Suprapubic skin (tissue), 4 donors: ENCODE data around the gene CYB561. TPM values are rescaled to one million over a fixed set of nuclear protein-coding genes. Genes with fewer than 3 reads are reported as not detected.

ENCODE experiments used
- DNase-seq, 2 donors: peaks; one replicate each; pipeline ENCODE4 v3.0.0-alpha.2; 2019; ENCODE audit warnings: low spot score in 2 of 2
- H3K27ac ChIP-seq: fragments of 200-600 bp; sonication (generic); one replicate; pipeline ENCODE4 v1.5.1; 2019
- H3K27me3 ChIP-seq: fragments of 200-600 bp; sonication (generic); one replicate; pipeline ENCODE4 v1.5.1; 2019
- H3K36me3 ChIP-seq: fragments of 200-600 bp; sonication (generic); one replicate; pipeline ENCODE4 v1.5.1; 2019
- H3K4me1 ChIP-seq: fragments of 200-600 bp; sonication (generic); one replicate; pipeline ENCODE4 v1.5.1; 2019
- H3K4me3 ChIP-seq: fragments of 200-600 bp; sonication (generic); one replicate; pipeline ENCODE4 v1.5.1; 2019; ENCODE audit warnings: mild to moderate bottlenecking
- H3K9me3 ChIP-seq: fragments of 200-600 bp; sonication (generic); one replicate; pipeline ENCODE4 v1.5.1; 2019
- EP300 ChIP-seq: sonication (generic); formaldehyde crosslinking; IDR thresholded peaks from one replicate; pipeline ENCODE4 v1.6.1; 2017; ENCODE audit warnings: antibody characterized with exemption
- POLR2A ChIP-seq, 2 donors: fragments of 450-650 bp; IDR thresholded peaks; one replicate each; pipeline ENCODE4 v1.6.1; 2017; ENCODE audit warnings: antibody characterized with exemption in 2 of 2, mild to moderate bottlenecking in 2 of 2, moderate library complexity in 2 of 2
- POLR2AphosphoS5 ChIP-seq, 3 donors: sonication (generic); formaldehyde crosslinking; IDR thresholded peaks; one replicate each; pipeline ENCODE4 v1.6.1; 2017; ENCODE audit warnings: antibody characterized with exemption in 3 of 3
- WGBS: methylation state at CpG from one replicate; pipeline ENCODE4 v1.1.5; 2018; 5-methylcytosine and 5-hydroxymethylcytosine counted together
- total RNA-seq, 4 donors: library from RNA; depleted of rRNA; stranded (reverse); fragments of >200 nt; gene quantifications; one replicate each; pipeline ENCODE4 v1.1.0, GENCODE V29; 2016
- TF ChIP-seq, protein P1 (sequence below), 2 donors: fragments of 200-600 bp in 1 of 2; fragments of 450-650 bp in 1 of 2; sonication (generic) in 1 of 2; IDR thresholded peaks; one replicate each; pipeline ENCODE4 v1.5.1; 2016 to 2019; ENCODE audit warnings: antibody characterized with exemption in 2 of 2, mild to moderate bottlenecking in 1 of 2, moderate library complexity in 1 of 2

The CYB561 gene
- total RNA-seq, 4 donors from 2014 or later: 36.9 to 87.9 (median 56.4) TPM

DNA sequence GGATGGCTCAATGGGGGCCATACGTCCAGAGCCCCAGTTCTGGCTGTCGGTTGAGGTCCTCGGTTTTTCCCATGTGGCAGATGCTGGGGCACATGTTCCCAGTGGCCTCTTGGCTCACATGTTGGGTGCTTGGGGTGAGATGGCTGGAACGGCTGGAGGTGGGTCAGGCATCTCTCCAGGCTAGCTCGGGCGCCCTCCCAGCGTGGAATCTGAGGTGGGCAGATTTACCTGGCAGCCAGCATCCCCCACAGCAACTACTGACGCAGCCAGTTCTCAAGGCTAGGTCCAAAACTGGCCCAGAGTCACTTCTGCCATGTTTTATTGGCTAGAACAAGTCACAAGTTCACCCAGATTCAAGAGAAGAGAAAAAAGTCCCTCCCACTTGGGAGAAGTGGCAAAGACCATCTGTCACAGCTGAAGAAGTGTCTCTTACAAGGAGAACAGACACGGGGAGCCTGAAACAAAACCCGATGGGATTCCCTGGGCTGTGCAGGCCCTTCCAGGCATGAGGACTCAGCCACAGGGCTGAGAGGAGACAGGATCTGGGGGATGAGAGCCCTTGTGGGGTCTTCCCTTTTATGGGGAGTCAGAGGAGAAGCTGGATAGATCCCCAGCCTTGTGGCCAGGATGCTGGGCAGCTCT, 46.0 kb upstream of the CYB561 start:
- no peaks in the 10 kb centered on the region for H3K4me1 ChIP-seq
- no peaks in the 10 kb centered on the region for H3K9me3 ChIP-seq
- WGBS: 84% methylated on average over 9 of the region's 10 CpGs
- H3K27me3 ChIP-seq: no peaks in the 10 kb centered on the region
- no peaks in the 10 kb centered on the region for H3K36me3 ChIP-seq
- H3K27ac ChIP-seq: no peak overlapping the region
- no peak for DNase-seq
- no peak for TF ChIP-seq POLR2A (IDR thresholded peaks at IDR 0.05)
- TF ChIP-seq, protein P1, sequence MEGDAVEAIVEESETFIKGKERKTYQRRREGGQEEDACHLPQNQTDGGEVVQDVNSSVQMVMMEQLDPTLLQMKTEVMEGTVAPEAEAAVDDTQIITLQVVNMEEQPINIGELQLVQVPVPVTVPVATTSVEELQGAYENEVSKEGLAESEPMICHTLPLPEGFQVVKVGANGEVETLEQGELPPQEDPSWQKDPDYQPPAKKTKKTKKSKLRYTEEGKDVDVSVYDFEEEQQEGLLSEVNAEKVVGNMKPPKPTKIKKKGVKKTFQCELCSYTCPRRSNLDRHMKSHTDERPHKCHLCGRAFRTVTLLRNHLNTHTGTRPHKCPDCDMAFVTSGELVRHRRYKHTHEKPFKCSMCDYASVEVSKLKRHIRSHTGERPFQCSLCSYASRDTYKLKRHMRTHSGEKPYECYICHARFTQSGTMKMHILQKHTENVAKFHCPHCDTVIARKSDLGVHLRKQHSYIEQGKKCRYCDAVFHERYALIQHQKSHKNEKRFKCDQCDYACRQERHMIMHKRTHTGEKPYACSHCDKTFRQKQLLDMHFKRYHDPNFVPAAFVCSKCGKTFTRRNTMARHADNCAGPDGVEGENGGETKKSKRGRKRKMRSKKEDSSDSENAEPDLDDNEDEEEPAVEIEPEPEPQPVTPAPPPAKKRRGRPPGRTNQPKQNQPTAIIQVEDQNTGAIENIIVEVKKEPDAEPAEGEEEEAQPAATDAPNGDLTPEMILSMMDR (IDR thresholded peaks at IDR 0.05): no peak
- TF ChIP-seq EP300: no peak
- no peak for TF ChIP-seq POLR2AphosphoS5 (IDR thresholded peaks at IDR 0.05)
- H3K4me3 ChIP-seq: no peak overlapping the region

DNA sequence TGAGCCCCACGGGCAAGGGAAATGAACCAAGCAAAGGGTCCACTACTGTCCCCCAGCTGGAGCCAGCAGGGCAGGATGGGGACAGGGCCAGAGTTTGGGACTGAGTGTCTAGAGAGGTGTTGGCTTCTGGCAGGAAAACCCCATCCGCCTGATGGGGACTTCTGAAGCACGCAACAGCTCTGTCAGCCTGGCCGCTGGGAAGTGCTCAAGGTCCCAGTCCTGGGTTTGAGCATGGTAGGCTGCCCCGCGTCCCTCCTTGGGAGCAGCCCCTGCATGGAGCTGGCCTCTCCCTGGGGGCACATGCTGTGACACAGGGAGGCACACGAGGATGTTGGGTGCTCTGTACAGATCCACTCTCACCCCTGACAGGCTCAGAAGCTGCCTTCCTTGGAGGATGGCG, 45.3 kb upstream of the CYB561 start:
- no peaks in the 10 kb centered on the region for H3K4me1 ChIP-seq
- WGBS: 64% methylated on average over 4 of the region's 8 CpGs
- no peak overlapping the region for H3K4me3 ChIP-seq
- H3K9me3 ChIP-seq: no peaks in the 10 kb centered on the region
- DNase-seq: no peak
- no peaks in the 10 kb centered on the region for H3K36me3 ChIP-seq
- H3K27ac ChIP-seq: no peak overlapping the region
- TF ChIP-seq POLR2AphosphoS5 (IDR thresholded peaks at IDR 0.05) (no peak), EP300 (no peak), POLR2A (IDR thresholded peaks at IDR 0.05) (no peak)
- TF ChIP-seq, protein P1 (IDR thresholded peaks at IDR 0.05): no peak
- H3K27me3 ChIP-seq: no peaks in the 10 kb centered on the region

DNA sequence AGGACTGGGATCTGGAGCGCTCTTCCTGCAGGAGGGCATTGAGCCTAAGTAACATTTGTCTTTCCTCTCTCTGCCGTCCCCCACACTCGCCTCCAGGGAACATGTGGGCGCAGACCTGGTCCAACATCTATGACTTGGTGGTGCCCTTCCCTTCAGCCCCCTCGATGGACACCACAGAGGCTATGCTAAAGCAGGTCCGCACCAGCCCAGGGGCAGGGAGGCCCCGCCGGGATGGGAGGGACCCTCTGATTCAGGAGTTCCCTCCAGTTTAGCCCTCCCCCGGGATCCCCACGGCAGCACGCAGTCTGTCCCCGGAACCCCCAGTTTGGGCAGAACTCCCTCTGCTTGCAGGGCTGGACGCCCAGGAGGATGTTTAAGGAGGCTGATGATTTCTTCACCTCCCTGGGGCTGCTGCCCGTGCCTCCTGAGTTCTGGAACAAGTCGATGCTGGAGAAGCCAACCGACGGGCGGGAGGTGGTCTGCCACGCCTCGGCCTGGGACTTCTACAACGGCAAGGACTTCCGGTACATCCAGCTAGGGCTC, 44.8 kb upstream of the CYB561 start:
- Histone ChIP-seq H3K4me1 (no peaks in the 10 kb centered on the region), H3K4me3 (no peak overlapping the region), H3K9me3 (no peaks in the 10 kb centered on the region), H3K27ac (no peak overlapping the region), H3K27me3 (no peaks in the 10 kb centered on the region), H3K36me3 (no peaks in the 10 kb centered on the region)
- DNase-seq: no peak
- TF ChIP-seq EP300 (no peak), POLR2AphosphoS5 (IDR thresholded peaks at IDR 0.05) (no peak), POLR2A (IDR thresholded peaks at IDR 0.05) (no peak)
- TF ChIP-seq, protein P1 (IDR thresholded peaks at IDR 0.05): no peak
- WGBS: 81% methylated on average over 17 of the region's 22 CpGs

DNA sequence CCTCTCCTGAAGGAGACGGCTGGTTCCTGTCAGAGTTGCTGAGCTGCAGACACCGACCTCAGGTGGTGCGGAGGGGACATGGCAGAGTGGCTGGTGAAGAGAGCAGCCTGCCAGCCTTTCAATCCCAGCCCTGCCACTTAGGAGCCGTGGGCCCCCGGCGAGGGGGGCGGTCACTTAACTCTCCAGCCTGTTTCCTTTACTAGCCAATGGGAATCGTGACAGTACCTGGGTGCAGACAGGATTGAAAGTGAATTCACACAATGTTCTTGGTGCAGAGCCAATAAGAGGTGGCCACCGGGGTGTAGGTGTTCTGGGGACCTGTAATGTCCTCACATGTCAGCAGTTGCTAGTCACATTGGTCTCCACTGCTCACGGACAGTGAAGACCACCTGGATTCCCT, 44.2 kb upstream of the CYB561 start:
- H3K36me3 ChIP-seq: no peaks in the 10 kb centered on the region
- no peak for DNase-seq
- no peak overlapping the region for H3K4me3 ChIP-seq
- TF ChIP-seq EP300: no peak
- TF ChIP-seq POLR2A (IDR thresholded peaks at IDR 0.05): no peak
- no peak for TF ChIP-seq POLR2AphosphoS5 (IDR thresholded peaks at IDR 0.05)
- TF ChIP-seq, protein P1 (IDR thresholded peaks at IDR 0.05): no peak
- WGBS: 73% methylated on average over 9 of the region's 10 CpGs
- no peaks in the 10 kb centered on the region for H3K9me3 ChIP-seq
- H3K4me1 ChIP-seq: no peaks in the 10 kb centered on the region
- H3K27me3 ChIP-seq: no peaks in the 10 kb centered on the region
- no peak overlapping the region for H3K27ac ChIP-seq

DNA sequence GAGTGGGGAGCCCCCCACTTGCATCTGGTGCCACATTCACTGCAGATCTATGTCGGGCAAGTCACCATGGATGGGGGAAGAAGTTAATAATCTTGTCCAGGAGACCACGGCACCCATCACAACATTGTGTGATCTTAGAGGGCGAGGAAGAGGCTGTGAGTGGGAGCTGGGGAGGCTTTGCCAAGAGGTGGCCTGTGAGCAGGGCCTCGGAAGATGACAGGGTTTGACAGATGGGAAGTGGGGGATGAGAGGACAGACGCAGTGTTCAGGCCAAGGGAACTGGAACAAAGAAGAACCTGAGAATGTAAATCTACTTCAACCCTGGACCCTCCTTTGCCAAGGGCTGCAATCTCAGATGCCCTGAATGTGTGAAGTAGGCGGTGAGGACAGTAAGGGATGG, 43.2 kb upstream of the CYB561 start:
- Histone ChIP-seq H3K4me3 (no peak overlapping the region), H3K27me3 (no peaks in the 10 kb centered on the region), H3K27ac (no peak overlapping the region), H3K4me1 (no peaks in the 10 kb centered on the region), H3K9me3 (no peaks in the 10 kb centered on the region), H3K36me3 (peaks cover 2% of the 10 kb centered on the region)
- no peak for TF ChIP-seq EP300
- TF ChIP-seq POLR2AphosphoS5 (IDR thresholded peaks at IDR 0.05): no peak
- no peak for TF ChIP-seq POLR2A (IDR thresholded peaks at IDR 0.05)
- TF ChIP-seq, protein P1 (IDR thresholded peaks at IDR 0.05): no peak
- WGBS: 83% methylated on average over 6 of the region's 6 CpGs
- DNase-seq: no peak
